ENCODE data around the gene CDK10. TPM values are rescaled to one million over a fixed set of nuclear protein-coding genes. Genes with fewer than 3 reads are reported as not detected.

CDK10 gene
- total RNA-seq, 1 donor, result 32.9 TPM

DNA sequence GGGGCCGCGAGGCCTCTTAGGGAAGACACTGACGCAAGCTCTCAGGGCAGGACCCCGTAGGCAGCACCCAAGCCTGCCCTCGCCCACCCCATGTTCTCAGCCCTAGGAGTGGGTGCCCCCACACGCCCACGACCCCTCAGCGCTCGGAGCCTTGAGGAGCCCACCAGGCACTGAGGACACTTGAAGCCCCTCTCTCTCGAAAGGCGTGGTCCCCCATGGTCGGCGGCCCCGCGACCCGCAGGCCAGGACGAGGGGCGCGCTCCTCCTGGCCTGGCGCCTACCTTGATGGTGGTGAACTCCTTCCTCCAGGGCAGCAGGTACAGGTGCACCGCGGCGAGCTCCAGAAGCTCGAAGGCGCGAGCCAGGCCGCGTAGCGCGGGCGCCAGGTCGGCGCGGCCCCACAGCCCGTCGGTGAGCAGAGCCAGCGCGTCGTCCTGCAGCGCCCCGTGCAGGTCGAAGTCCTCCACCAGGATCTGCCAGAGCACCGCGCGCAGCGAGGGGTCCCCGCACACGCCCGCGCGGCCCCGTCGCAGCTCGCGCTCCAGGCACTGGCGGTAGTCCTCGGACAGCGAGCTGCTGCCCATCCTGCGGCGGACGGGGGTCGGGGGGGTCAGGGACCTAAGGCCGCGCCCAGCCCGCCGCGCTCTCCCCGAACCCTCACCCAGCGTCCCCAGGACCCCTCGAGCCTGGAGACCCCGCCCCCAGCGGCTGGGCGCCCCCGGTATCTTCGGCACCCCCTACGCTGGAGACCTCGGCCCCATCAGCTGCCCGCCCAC is 14.3 kb downstream of the CDK10 start:
- peak overlapping the region; percentile 80 for H3K4me3 ChIP-seq (ENCODE audit: low read depth, low read length)
- no peak for DNase-seq (ENCODE audit: low read depth)
- TF ChIP-seq CTCF (IDR thresholded peaks at IDR 0.05; ENCODE audit: insufficient read depth, low read length), result no peak

GRCh38 chr16:89701425-89702406 is 15.2 kb downstream of the CDK10 start, which contains the start of gene SPATA2L:
Gene SPATA2L, minus strand, starts transcription at chr16:89701705. Its CDS starts 473 bp downstream, at chr16:89701232.
- DNase-seq (ENCODE audit: low read depth), result peak; percentile 59
- H3K4me3 ChIP-seq (ENCODE audit: low read depth, low read length), result peak within 1 kb of the TSS; percentile 80
- TF ChIP-seq CTCF (IDR thresholded peaks at IDR 0.05; ENCODE audit: insufficient read depth, low read length), result peak; percentile 24

- no peak for TF ChIP-seq CTCF (IDR thresholded peaks at IDR 0.05; ENCODE audit: insufficient read depth, low read length)
- H3K4me3 ChIP-seq (ENCODE audit: low read depth, low read length), result no peak overlapping the region
- no peak for DNase-seq (ENCODE audit: low read depth)
Measured at GRCh38 chr16:89704281-89704680, 17.8 kb downstream of the CDK10 start.

- H3K4me3 ChIP-seq (ENCODE audit: low read depth, low read length), result no peak overlapping the region
- no peak for DNase-seq (ENCODE audit: low read depth)
- TF ChIP-seq CTCF (IDR thresholded peaks at IDR 0.05; ENCODE audit: insufficient read depth, low read length), result no peak
Measured at GRCh38 chr16:89705006-89705405, 18.5 kb downstream of the CDK10 start.

DNA sequence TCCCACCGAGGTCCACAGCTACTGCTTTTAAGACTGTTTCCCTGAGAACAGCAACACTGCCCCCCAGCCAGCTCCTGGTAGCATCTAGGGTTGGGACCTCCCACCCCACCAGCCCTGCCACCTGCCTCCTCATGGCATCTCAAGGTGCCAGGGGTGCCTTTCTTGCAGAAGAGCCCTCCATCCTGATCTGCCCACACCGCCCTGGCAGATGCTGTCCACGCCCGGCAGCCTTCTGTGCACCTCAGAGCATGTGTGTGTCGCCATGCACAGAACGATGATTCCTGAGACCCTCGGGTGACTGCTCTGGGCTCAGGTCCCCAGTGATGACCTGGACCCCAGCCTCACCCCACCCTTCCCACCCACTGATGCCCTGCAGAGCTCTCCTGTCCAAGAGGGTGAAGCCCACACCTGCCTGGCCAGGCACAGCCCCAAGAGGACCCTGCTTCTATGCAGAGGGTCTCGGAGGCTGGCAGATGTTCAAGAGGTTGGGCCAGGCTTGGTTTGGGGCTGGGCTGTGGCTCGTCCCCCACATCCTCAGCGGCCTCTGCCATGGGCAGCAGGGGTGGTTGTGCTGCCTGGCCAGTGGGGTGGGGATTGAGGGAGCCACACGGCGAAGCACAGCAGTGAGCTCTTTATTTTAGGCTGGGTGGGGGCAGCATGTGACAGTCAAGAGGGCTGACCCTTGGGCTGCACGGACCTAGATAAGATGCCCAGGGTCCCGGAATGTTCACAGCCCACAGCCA is 20.2 kb downstream of the CDK10 start:
- TF ChIP-seq CTCF (IDR thresholded peaks at IDR 0.05; ENCODE audit: insufficient read depth, low read length), result no peak
- no peak for DNase-seq (ENCODE audit: low read depth)
- no peak overlapping the region for H3K4me3 ChIP-seq (ENCODE audit: low read depth, low read length)

GRCh38 chr16:89707695-89708094 is 21.2 kb downstream of the CDK10 start:
- no peak for TF ChIP-seq CTCF (IDR thresholded peaks at IDR 0.05; ENCODE audit: insufficient read depth, low read length)
- H3K4me3 ChIP-seq (ENCODE audit: low read depth, low read length), result no peak overlapping the region
- no peak for DNase-seq (ENCODE audit: low read depth)

Measured in fibroblast of the aortic adventitia (primary cell).